Activated naive CD8-positive, alpha-beta T cell treated with anti-CD3 and anti-CD28 coated beads, Interleukin-2, amount 50 U/mL, for 16 hours (primary cell): ENCODE measurements around the gene WNT16.
"Not testable (repeated sequence)": the region's sequence is repeated elsewhere in the genome, so short reads cannot be mapped to it uniquely, and the experiment has no call there.

Experiments
- DNase-seq: peaks from one replicate; pipeline ENCODE4 v3.0.0-alpha.2; 2020; ENCODE audit warnings: low read depth, low spot score

The WNT16 gene

DNA sequence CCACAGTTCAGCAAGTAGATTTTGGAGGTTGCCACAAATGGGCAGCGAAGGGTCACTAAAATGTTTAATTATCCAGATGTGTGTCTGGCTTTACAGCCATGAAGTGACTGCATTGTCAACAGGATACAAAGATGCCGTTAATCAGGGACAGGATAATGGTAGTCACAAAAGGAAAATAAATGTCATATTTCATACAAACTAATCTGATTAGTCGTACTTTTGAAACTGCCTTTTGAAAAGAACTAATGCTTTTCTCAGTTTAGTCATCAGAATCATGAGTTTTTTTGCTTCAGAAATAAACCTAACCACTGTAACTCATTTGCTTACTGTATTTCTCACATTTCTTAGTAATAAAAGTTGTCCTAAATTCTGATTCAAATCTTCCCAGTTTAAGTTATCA lies 22.2 kb upstream of the WNT16 start:
- no peak for DNase-seq

DNA sequence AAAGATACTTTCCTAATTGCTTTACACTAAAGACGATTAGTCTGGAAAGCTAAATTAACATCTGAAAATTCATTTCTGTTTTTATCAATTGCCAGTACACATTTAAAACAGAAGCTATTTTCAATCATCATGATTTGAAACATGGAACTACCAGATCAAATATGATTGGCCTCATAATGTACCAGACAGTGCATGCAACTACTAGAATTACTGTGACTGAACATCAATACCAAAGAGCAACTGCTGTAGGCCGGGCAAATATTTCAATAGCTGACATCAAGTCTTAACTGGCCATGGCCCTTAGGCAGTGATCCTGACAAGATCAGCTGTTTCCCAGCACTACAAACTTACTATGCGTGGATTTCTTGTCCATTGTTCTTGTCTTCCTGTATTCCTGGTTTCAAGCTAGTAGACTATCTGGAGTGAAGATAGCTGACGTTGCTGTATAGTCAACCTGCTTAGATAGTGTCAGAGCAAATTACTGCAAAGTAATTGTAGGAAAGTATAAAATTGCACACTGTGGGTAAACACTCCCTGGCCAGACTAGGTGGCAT lies 21.7 kb upstream of the WNT16 start:
- DNase-seq = no peak

DNA sequence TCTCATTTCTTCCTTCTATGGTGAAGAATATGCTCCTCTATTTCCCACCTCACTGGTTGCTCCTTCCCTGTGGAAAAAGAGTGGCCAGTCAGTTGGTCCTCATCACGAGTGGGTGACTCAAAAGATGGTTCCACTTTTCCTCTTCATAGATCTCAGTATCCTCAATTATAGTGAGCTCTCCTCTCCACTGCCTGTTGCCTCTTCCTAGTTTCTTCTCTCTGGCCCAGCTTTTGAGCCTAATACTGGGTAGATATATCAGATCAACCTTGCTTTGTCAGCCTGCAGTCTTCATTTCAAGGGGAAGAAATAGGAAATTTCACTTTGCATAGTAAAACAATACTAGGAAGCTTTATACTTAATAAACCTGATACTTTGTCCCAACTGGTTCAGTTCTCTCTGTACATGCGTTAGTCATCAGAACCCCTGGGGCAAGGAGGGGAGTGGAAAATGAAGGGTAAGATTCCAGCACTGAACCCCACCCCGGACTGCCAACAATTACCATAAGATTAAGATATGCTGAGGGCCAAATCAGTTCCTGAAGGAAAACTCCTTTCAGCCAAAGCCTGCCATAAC lies 15.5 kb upstream of the WNT16 start:
- no peak for DNase-seq

DNA sequence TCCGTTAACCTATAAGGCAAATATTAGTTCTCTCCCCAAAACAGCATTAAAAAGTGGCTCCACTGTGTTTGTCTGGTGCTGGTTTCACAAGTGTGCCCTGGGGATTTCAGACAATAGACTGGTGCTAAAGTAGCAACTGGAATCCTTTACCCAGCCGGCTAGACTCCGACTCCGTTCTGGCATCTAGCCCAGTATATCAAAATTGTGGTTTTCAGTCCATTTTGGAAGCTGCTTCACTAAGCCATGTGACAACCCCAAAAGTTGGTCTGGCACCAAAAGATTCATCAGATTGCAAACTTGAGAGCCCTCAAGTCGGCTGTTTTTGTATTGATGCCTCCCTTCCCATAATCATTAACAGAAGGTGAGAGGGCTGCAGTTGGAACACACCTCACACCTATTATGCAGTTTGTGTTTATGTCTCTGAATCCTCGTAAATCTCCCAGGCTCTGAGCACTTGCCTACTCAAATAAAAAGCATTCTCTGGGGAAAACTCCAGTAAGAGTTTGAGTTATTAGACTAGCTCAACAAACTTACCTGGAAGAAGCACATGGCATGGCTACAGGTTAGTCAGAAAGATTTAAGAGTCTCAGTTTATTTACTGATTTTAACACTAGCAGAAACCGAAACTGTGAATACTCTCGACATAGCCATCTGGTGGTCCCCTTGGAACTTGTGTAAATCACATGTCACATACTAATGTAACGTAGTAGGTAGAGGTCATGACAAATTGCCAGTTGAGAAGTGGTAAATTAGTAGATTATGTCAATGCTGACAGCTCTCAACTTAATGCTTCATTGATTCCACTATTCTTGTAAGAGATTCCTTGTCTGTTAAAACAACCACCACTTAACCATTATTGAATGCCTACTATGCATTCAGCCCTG lies 14.8 kb upstream of the WNT16 start:
- no peak for DNase-seq

DNA sequence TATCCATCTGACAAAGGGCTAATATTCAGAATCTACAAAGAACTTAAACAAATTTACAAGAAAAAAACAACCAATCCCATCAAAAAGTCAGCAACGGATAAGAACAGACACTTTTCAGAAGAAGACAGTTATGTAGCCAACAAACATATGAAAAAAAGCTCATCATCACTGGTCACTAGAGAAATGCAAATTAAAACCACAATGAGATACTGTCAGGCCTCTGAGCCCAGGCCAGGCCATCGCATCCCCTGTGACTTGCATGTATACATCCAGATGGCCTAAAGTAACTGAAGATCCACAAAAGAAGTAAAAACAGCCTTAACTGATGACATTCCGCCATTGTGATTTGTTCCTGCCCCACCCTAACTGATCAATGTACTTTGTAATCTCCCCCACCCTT lies 13.6 kb upstream of the WNT16 start:
- DNase-seq = not testable (repeated sequence)

DNA sequence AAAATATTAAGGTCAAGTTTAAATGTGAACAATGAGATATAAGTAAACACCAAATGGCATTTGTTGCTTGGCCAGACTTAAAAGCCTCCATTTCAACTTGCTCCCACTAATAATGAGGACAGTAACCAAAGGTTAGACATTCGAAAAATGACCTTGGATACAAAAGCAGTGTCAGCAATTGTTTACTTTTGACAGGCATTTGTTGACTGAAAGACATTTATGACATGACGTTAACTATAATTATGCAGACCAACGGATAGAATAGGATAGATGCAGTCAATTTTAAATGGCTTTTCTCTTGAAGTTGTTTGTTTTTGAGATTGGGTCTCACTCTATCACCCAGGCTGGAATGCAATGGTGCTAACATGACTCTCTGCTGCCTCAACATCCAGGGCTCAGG lies 6.3 kb upstream of the WNT16 start:
- DNase-seq = no peak

DNA sequence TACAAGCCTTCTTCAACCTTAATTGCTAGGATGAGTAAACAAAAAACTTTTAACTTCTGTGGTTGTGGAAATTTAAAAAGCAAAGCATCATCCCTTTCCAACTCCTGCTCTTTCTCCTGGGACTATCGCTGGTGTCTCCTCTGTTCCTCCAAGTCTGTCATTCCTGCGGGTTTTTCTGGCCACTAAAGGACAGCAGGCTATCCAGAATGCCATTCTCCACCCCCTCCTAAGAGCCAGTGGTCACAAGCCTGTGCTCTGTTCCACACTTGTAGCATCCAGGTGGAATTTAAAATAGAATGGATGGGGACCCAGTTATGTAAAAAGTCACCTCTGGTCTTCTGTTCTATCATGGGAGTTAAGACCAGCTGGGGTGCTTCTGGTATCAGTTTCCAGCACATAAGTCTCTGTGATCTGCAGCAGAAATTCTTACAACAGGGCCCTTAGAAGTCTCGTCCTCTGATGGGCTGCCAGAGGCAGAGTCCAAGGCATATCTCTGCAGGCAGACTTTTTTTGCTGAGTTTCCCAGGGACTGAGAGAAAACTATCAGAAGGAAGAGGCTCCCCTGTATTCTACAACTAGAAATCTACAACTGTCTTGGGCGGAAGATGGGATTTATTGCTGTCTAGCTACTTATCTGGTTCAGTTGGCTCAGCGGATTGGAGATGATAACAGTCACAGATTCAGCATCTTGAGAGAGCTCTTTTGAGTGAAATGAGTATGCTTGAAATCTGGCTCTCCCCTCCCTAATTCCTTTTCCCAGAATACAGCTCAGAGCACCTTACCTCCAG lies 5.1 kb upstream of the WNT16 start:
- no peak for DNase-seq

DNA sequence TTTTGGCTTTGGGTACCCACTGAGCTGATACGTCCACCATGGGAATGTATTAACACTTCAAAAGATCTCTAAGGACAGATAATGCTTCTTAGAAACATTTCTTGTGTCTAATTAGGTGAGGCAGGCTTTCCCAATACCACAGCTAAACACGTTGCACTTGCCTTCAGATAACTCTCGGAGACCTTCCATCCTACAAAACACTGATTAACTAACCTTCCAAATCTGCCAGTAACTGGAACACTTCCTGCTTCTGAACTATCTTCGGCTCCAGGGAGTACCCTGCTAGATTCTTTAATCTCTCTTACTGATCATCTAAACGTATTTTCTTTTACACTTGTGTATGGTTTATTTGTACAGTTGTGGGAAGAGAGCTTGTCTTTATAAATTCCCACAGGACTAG lies 1.1 kb upstream of the WNT16 start:
- no peak for DNase-seq

DNA sequence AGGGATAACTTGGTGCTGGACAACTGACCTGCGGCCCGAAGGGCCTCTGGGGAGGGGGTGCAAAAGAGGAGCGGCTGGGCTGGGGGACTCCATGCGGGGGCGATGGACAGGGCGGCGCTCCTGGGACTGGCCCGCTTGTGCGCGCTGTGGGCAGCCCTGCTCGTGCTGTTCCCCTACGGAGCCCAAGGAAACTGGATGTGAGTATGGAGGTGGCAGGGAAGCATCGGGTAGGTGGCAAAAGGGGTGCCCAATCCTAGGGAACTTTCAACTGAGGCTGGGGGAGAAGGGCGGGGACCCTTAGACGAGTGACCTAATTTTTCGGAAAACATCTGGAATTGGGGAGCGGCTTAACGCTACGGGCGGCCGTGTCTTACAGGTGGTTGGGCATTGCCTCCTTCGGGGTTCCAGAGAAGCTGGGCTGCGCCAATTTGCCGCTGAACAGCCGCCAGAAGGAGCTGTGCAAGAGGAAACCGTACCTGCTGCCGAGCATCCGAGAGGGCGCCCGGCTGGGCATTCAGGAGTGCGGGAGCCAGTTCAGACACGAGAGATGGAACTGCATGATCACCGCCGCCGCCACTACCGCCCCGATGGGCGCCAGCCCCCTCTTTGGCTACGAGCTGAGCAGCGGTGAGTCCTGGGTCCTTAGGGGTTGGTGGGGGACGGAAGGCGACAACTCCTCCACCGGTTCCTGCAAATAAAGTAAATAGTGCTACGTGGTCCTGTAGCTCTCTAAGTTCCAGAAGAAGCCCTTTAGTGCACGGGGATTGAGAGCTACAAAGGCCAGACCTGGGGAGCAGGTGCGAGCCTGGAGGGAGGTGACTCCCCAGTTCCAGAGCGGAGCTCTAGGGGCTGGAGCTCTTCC lies 622 bp downstream of the WNT16 start:
- DNase-seq = no peak

DNA sequence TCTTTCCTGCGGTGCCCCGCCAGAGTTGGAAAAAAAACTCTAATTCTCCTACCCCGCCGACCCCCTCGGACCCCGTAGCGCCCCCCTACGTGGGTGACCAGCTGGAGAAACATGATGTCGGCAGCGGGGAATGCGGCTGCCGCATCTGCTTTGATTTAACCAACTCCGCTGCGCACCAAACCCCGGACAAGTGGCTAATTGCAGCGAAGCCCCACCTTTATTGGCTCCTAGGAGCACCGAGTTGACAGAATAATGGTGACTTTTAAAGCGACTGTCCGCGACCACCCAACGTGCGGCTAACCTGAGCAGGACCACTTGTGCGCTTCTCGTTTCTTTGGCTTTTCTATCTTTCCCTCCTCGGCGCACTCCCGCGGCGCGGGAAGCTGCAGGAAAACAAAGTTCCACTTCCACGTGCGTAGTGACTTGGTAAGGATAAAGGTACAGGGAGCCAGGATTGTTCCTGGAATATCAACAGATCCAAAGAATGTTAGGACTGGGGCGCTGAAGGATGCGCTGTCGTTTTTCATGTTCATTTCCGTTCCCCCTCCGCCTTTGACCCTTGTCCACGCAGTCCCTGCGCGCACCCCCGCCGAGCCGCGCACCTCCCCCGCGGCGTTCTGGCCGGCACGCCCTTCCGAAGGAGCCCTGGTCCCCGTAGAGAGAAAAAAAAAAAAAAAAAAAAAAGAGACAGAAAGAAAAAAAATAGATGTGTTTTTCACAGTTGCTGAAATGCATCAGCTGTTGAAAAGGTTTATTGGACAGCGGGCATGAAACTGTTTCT lies 1.4 kb downstream of the WNT16 start:
- no peak for DNase-seq

DNA sequence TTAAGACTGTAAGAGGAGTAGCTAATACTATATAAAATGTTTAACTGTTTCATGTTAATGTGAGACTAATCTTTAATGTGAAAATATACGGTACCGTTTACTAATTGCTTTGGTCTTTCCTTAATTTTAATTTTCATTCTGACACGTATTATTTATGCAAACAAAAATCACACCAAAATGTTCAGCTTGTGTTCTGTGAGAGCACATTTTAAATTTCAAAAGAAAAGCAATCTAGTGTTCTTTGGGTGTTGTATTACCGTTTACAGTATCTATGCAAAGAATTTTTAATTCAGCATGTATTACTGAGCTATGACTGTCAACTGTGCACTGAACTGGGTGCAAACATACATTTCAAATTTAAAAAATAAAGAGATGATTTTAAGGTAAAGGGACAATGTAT lies 2.2 kb downstream of the WNT16 start:
- DNase-seq = no peak

DNA sequence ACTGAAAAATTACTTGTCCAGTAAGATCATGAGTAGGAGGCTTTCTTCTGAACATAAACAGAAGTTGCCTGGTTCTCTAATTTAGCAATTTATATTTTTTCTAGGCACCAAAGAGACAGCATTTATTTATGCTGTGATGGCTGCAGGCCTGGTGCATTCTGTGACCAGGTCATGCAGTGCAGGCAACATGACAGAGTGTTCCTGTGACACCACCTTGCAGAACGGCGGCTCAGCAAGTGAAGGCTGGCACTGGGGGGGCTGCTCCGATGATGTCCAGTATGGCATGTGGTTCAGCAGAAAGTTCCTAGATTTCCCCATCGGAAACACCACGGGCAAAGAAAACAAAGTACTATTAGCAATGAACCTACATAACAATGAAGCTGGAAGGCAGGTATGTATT lies 2.8 kb downstream of the WNT16 start:
- DNase-seq = no peak

DNA sequence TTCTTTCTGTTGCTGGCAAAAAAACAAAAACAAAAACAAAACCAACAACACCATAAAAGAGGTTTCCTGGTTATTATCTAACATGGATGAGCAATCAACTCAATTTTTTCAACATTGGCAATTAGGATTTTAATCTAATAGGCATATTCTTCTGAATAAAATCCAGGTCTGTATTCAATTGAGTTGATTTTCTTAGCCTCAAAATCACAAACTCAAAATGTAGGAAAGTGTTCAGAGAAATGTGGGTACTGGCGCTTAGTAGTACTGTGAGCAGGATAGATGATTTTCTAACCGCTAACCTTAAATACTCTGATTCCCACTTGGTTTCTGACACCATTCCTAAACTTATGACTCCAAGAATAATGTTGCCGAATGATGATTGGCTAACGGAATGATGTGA lies 5.6 kb downstream of the WNT16 start:
- DNase-seq = no peak

DNA sequence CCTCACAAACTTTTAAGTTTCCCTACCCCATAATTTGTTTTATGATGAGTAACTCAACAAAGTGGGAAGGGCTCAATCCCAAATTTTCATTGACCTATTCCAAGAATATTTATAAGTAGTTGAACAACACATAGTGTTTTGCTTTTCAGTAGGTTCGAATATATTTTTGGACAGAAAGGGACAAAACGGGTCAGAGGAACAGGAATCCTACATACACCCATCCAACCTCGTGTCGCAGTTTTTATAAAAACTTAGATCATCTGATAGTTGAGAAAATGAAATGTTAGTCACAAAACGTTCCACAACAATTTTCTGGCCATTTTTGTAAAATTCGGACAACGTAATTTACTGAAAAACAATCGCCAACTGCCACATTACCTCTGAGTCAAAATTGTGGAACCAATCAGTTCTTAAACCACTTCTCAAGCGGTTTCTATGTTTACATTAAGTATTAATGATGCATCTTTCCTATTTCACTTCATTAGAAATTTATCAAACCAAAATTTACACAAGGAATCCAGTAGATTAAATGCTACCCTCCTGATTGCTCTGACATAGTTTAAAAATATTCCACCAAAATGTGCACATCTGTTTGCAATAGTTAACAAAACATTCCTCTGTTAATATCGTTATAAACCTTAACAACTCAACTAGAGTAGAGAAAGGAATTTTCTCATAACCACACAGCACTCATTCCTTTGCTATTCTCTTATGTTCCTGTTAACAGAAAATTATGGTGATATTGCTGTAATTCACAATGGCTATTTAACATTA lies 6.3 kb downstream of the WNT16 start:
- no peak for DNase-seq

DNA sequence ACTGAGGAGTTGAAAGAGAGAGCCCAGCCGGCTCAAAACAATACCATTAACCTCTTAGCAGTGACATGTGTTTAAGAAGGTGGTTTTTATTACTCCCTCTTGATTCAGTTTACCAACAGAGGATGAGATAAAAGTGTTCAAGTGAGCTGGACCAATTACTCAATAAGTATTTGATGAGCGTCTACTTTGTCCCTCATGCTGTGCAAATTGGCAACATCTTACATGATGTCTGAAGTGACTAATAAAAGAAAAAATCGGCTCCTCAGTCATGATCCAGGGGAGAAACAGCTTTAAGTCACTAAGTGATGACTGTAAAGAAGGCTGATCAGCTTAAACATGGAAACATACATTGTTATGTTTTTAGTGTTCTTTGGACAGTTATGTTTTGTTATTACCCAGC lies 7.8 kb downstream of the WNT16 start:
- DNase-seq = no peak

DNA sequence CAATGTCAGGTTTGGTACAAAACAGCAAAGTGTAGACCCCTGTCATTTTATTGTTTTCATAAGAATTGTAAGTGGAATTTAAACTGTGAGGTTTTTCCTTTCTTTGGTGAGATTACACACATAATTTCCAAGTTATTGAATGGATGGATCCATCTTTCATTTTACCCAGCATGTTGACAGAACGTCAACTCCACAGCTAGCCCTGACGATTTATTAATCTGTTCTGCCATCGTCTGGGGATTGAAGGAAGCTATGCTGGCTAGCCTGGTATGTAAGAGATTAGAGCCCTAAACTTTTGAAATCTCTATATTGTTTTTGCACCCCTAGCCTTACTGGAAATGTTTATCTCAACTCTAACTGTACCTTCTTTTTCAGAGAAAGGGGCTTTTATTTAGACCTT lies 8.6 kb downstream of the WNT16 start:
- no peak for DNase-seq

DNA sequence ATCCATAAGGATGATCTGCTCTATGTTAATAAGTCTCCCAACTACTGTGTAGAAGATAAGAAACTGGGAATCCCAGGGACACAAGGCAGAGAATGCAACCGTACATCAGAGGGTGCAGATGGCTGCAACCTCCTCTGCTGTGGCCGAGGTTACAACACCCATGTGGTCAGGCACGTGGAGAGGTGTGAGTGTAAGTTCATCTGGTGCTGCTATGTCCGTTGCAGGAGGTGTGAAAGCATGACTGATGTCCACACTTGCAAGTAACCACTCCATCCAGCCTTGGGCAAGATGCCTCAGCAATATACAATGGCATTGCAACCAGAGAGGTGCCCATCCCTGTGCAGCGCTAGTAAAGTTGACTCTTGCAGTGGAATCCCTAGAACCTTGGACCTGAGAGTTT lies 10.3 kb downstream of the WNT16 start:
- DNase-seq = no peak

DNA sequence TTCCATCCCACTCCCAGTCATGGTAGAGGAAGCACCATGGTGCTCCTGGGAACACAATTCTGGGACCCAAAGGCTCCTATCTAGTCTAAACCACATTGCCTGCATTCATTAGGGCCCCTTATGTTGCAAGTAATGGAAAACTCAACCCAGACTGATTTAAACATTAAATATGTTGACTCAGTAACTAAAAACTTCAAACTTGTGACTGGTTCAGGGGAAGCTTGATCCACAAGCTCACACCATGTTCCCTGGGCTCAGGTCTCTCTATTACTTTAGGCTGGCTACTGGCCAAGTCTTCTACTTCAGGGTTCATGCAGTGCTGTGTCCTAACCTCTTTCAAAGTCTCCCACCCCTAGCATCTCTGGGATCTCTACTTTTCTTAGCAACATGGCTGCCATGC lies 13.1 kb downstream of the WNT16 start:
- no peak for DNase-seq

DNA sequence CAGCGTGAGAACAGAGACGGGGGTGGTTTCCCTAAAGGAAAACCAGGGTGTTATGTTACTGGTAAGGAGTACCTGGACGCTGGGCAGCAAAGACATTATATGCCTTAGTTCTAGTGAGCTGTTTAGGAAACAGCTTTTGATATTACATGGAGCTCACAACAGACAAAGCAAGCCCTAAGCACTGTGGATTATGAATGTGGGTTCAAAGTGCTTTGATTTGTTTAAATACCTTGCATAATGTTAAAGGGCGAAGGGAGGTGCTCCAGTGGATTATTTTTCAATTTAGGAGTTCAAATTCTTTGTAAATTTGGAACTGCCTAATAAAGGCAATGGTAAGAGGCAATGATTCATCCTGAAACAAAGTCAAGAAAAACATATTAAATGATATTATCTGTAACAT lies 13.8 kb downstream of the WNT16 start:
- no peak for DNase-seq

DNA sequence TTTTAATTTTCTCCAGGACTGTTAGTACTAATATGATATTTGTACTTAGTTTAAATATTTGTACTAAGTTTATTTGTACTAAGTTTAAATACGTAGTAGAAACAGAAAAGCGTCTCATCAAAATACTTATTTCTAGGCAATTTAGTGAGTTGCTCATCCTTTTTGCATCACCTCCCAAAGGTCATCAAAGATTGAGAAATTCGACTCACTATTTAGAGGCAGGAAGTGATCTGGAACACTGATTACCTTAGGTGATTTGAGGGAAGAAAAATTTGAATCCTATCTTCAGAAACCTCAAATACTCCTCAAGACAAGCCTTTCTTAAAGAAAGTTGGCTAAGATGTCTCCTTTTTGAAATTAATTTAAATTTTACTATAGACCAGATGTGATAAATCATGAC lies 14.5 kb downstream of the WNT16 start:
- no peak for DNase-seq
